GM12892 (cell line): ENCODE measurements around the gene ACKR4. TPM values are rescaled to one million over a fixed set of nuclear protein-coding genes. Genes with fewer than 3 reads are reported as not detected.
A peak's percentile ranks its signal among the peaks of the same experiment; 100 is the strongest.
"Not testable (repeated sequence)": the region's sequence is repeated elsewhere in the genome, so short reads cannot be mapped to it uniquely, and the experiment has no call there.

Experiments
- DNase-seq: peaks from one replicate; pipeline ENCODE4 v3.0.0; 2011; ENCODE audit not compliant: insufficient read length
- FAIRE-seq: peaks from 2 replicates; lab custom pipeline; 2011; peaks lifted over from hg19 to GRCh38; lab: Jason Lieb, UNC
- POLR2A ChIP-seq: IDR thresholded peaks from 2 replicates; pipeline ENCODE4 v1.6.1; 2011; ENCODE audit warnings: low read depth, low read length, control low read depth
- POLR2AphosphoS5 ChIP-seq: IDR thresholded peaks from 2 replicates; pipeline ENCODE4 v1.6.1; 2011; ENCODE audit warnings: low read depth, low read length, control low read depth
- TAF1 ChIP-seq: IDR thresholded peaks from 2 replicates; pipeline ENCODE4 v1.6.1; 2011; ENCODE audit warnings: low read depth, mild to moderate bottlenecking, control low read depth, low read length, borderline replicate concordance
- polyA plus RNA-seq: library from polyadenylated mRNA; unstranded; fragments of >200 nt; gene quantifications from one replicate; pipeline ENCODE4 v1.2.1, GENCODE V29; 2012; ENCODE audit warnings: missing spikeins, inconsistent platforms; ENCODE audit not compliant: missing spikeins

ACKR4 gene
- polyA plus RNA-seq = 0.70 TPM

DNA sequence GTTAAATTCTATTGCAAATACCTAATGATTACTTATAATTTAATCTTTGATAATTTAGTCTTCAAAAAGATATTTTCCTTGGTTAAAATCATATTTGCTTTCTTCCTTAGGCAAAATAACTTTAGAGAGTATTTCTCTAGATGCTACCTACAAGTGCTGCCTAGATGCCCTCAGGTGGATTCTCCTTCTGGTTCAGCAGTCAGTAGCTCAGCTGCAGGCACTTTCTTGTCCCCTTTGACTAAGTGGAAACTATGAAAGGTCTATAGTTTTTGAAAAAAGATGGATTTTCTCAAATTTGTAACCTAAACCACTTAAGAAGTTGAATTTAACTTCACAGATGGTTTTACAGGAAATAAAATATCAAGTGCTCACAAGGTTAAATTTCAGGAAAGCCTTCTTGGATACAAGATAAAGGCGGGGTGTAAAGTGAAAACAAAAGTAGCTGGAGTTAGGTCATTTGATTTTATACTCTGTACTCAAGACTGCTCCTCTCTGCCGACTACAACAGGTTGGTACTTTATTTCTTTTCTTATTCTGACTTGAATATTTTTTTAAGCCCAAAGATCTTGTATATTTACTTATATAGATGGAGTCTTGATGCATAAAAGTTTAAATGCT lies at the start of gene ACKR4:
Gene ACKR4, plus strand, starts transcription at position 455 of the 618 bp plus-strand sequence. CDS start 3,128 bp downstream, outside the sequence.
- FAIRE-seq = peak; percentile 70
- TF ChIP-seq POLR2A = no peak
- no peak for TF ChIP-seq POLR2AphosphoS5
- TF ChIP-seq TAF1 = no peak
- no peak for DNase-seq

DNA sequence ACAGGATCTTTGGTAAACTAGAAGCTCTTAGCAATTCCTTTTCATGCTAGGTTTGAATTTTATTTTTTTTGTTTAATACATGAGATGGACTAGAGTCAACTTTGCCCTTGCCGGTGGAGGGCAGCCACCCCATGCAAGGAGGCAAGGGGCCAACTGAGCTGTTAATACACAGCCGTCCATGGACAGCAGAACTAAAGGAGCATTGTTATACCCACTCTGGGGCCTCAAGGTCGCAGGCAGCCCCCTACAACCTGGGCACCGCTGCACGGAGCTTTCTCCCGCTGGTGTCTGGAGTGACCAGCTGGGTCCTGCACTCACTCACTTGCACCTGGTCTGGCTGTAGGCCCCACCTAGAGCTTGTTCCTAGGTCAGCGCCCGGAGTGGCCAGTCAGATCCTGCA lies 47.9 kb upstream of the ACKR4 start:
- DNase-seq (no peak), FAIRE-seq (no peak)
- TF ChIP-seq TAF1 (no peak), POLR2AphosphoS5 (no peak), POLR2A (no peak)

DNA sequence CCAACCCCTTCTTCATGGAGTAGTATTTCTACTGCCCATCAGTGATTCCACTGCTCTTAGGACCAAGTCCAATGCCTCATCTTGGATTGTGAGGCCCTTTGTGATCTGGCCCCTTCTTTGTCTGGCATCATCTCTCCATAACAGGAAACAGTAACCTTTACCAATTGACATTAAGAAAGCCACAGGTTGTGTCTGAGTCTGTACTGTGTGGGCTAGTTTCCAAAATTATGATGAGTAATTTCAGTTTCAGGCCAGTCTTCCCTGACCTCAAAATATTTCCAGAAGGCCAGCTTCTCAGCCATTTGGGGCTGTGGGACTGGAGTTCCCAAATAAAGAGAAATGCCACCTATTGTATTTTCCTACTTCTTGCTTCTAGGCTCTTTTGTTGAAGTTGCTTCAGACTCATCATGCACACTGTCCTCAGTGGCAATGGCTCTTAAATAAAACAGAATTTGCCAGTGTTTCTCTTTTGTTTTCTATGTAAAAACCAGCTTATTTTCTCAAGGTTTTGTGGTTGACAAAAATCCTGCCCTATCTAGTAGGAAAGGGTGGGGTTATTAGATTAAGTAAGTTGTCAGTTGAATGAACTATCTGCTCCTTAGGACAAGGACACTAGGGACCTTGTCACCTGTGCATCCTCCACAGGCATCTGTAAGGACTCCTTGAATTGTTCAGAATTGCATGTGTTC lies 47.0 kb upstream of the ACKR4 start:
- FAIRE-seq (no peak), DNase-seq (no peak)
- TF ChIP-seq POLR2AphosphoS5 (no peak), TAF1 (no peak), POLR2A (no peak)

DNA sequence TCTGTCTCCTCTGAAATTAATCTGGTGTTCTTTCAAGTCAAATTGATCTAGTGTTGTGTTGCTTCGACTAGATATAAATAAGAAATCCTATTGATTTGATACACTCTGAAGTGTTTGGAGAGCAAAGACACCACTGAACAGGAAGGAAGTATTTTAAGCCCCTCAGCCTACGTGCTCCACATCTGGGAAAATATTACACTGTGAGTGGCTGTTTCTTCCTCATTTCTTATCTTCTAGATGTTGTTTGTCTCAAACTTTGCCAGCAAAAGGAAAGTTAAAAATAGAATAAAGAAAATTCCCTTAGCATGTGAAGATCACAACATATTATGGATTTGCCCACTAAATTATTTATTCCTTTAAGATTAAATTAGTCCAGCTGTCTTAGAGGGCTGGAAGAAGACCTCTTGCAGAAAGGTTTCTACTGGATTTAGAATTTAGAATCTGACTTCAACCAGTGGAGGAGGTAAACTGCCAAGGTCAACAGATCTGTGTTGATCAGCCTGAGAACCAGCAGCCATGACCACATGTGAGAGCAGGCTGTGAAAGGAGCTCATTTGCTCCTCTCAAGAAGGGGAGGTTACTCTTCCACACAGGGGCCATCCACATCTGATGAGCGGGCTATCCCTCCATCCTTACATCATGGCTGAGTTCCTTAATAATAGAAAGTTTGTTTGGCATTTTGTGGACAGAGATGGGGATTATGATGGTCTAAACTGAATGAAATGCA lies 46.3 kb upstream of the ACKR4 start:
- no peak for DNase-seq
- TF ChIP-seq POLR2A (no peak), TAF1 (no peak), POLR2AphosphoS5 (no peak)
- no peak for FAIRE-seq

DNA sequence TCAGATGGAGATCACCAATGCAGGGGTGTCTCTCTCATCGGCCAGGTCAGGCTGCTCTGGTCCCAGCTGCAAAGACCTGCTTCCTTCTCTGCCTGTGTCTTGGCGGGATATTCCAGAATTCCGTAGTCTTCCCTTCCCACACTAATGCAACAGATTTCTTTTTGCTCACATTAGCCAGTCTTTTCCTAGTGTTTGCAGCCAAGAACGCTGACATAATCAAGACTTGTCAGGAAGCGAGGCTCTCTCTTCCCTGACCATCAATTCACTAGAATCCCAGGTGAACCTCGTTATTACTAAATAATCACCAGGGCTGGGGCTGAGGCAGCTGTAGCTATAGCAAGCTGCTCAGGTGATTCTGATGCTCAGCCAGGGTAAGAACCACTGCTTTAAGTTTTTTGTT lies 43.2 kb upstream of the ACKR4 start:
- no peak for DNase-seq
- TF ChIP-seq POLR2A (no peak), TAF1 (no peak)
- FAIRE-seq = no peak

DNA sequence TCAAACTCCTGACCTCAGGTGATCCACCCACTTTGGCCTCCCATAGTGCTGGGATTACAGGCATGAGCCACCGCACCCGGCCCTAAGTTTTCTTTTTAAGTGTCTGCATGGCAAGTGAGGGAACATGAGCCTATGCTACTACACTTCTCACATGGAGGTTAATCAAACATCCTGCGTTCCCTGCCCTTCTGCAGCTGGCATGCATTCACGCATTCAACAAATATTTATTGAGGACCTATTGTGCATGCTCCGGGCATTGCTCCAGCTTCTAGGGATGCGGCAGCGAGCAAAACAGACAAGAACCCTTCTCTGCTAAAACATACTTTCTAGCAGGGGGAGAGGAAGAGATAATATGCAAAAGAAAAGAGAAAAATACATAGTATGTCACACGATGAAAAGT lies 42.6 kb upstream of the ACKR4 start:
- no peak for FAIRE-seq
- DNase-seq = no peak
- TF ChIP-seq TAF1 (no peak), POLR2AphosphoS5 (no peak), POLR2A (no peak)

DNA sequence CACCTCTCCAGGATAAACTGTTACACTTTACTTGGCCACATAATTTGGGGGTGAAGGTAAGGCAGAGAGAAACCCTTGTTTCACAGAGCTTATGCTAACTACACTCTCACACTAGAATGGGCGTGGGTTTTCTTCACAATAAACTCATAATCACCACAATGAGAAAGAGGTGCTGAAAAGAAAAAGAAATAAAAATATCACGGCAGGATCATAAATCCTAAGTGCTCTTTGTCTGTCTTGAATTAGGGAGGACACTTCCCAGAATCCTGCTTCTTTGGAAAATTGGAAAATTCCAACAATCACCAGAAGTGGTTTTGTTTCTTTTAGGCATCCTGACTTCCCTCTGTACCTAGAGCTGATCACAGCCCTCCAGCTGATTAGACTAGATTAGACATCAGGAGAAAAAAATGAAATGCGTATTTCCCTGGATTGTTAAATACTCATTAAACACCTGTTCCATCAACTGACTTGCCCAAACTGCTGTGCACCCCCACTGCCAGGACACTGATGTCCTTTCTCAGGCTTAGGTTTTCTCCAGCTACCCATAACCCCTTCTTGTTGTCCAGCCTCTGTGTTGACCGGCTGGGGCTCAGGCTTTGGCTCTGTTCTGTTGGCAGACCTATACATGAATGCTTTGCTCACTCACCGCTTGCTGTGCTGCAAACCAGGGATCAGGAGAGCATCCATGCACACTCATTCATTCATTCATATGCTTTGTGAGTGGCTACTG lies 41.6 kb upstream of the ACKR4 start:
- TF ChIP-seq TAF1 = no peak
- no peak for TF ChIP-seq POLR2AphosphoS5
- no peak for TF ChIP-seq POLR2A
- DNase-seq (no peak), FAIRE-seq (no peak)

DNA sequence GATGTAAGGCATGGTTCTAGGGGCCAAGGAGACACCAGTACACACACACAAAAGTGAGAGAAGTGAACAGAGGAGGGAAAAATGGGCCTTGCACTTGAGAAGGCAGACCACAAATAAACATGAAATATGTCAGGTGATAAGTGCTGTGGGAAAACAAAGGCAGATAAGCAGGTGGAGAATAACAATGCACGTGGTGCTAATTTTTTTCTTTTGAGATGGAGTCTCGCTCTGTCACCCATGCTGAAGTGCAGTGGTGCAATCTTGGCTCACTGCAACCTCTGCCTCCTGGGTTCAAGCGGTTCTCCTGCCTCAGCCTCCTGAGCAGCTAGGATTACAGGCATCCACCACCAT lies 41.1 kb upstream of the ACKR4 start:
- DNase-seq, FAIRE-seq: not testable (repeated sequence)

DNA sequence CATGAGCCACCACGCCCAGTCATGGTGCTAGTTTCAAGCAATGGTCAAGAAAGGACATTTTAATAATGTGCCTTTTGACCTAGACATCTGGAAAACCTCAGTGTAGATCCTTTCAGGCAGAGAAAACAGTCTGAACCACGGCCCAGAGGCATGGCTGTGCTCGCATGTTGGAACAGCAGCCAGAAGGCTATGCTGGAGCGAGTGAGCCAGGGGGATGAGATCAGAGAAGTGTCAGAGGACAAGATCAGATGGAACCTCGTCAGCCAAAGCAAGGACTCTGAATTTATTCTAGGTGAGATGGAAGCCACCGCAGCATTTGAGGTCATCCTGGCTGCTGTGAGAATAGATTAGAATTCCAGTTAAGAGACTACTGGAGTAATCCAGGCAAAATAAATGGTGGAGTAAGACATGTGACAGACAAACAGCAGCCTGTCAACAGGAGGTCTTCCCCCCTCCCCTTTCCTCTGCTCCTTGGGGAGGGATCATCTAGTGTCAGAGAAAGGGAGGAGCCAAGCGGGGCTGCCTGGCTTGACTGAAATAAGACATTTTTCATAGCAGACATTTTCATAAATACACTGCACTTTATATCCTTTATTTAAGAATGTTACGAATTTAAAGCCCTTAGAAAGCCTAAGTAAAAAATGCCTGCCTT lies 40.4 kb upstream of the ACKR4 start:
- FAIRE-seq = no peak
- no peak for DNase-seq
- TF ChIP-seq TAF1 = no peak
- no peak for TF ChIP-seq POLR2A
- no peak for TF ChIP-seq POLR2AphosphoS5

DNA sequence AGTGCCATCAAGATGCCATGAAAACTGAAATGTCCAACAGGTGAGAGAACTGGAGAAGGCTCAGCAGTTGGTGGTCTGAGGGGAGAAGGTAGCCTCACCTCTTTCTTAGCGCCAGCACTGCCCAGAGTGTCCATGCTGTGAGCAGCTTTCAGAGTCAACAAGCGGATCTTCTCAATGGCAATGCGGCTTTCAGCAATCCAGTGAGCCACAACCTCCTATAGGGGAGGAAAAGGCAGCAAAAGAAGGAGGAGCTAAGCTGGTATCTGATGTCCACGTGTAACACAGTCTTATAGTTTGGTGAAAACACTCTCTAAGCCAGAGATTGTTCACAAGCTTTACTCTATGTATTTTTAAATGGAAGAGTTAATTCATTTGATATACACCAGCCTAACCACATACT lies 36.1 kb upstream of the ACKR4 start:
- DNase-seq (no peak), FAIRE-seq (no peak)
- TF ChIP-seq TAF1 = no peak
- no peak for TF ChIP-seq POLR2A
- TF ChIP-seq POLR2AphosphoS5 = no peak
